Mammary epithelial cell (primary cell): Measurements from ENCODE around the gene CD300LD.
"Not testable (repeated sequence)": the region's sequence is repeated elsewhere in the genome, so short reads cannot be mapped to it uniquely, and the experiment has no call there.

Experiments
- CTCF ChIP-seq, 2 donors: IDR thresholded peaks in 1 of 2; conservative IDR thresholded peaks in 1 of 2; 2 replicates each; pipeline ENCODE4 v1.5.1; 2011 to 2012; ENCODE audit warnings: inconsistent platforms in 2 of 2, low read length in 2 of 2, mild to moderate bottlenecking in 2 of 2, control low read depth in 1 of 2, low read depth in 1 of 2; ENCODE audit not compliant: insufficient read depth in 1 of 2; ENCODE audit errors: extremely low read depth in 1 of 2
- EZH2 ChIP-seq: IDR thresholded peaks from 2 replicates; pipeline ENCODE4 v1.6.1; 2012; ENCODE audit warnings: low read length, inconsistent platforms, borderline replicate concordance

- TF ChIP-seq CTCF (conservative IDR thresholded peaks at IDR 0.05 in 1 of 2, IDR thresholded peaks at IDR 0.05 in 1 of 2; ENCODE audit: extremely low read depth in 1 of 2, insufficient read depth in 1 of 2, low read depth in 1 of 2, low read length in 2 of 2); EZH2: not testable (repeated sequence)
These were observed 33.7 kb downstream of the CD300LD start for GRCh38 chr17:74558402-74558801.
